ENCODE measurements around the gene SCN2A.
"Not testable (repeated sequence)": the region's sequence is repeated elsewhere in the genome, so short reads cannot be mapped to it uniquely, and the experiment has no call there.

Gene SCN2A

GRCh38 chr2:165248238-165248637, 9.0 kb downstream of the SCN2A start:
- H3K4me1 ChIP-seq = no peaks in the 10 kb centered on the region

GRCh38 chr2:165251366-165251765, 12.2 kb downstream of the SCN2A start:
- Histone ChIP-seq H3K4me1 (no peaks in the 10 kb centered on the region), H3K27ac (no peak overlapping the region), H3K4me2 (no peak overlapping the region), H3K4me3 (no peak overlapping the region), H3K27me3 (no peaks in the 10 kb centered on the region), H3K9ac (no peak overlapping the region), H3K36me3 (no peaks in the 10 kb centered on the region), H3K9me3 (no peaks in the 10 kb centered on the region), H4K20me1 (no peaks in the 10 kb centered on the region)
- no peak for TF ChIP-seq Cebpa-rat (IDR thresholded peaks at IDR 0.05)

More at GRCh38 chr2:165248238-165248637, 9.0 kb downstream of the SCN2A start:
- Histone ChIP-seq H3K9me3 (no peaks in the 10 kb centered on the region), H3K36me3 (no peaks in the 10 kb centered on the region), H3K4me3 (no peak overlapping the region), H3K9ac (no peak overlapping the region), H3K27ac (no peak overlapping the region), H3K27me3 (no peaks in the 10 kb centered on the region), H4K20me1 (no peaks in the 10 kb centered on the region), H3K4me2 (no peak overlapping the region)
- TF ChIP-seq Cebpa-rat (IDR thresholded peaks at IDR 0.05) = no peak

GRCh38 chr2:165253178-165253577, 14.0 kb downstream of the SCN2A start:
- Histone ChIP-seq H4K20me1 (no peaks in the 10 kb centered on the region), H3K4me3 (no peak overlapping the region), H3K4me1 (no peaks in the 10 kb centered on the region), H3K9ac (no peak overlapping the region), H3K4me2 (no peak overlapping the region), H3K27ac (no peak overlapping the region), H3K27me3 (no peaks in the 10 kb centered on the region), H3K36me3 (no peaks in the 10 kb centered on the region), H3K9me3 (no peaks in the 10 kb centered on the region)
- no peak for TF ChIP-seq Cebpa-rat (IDR thresholded peaks at IDR 0.05)

- H3K4me1 ChIP-seq = no peaks in the 10 kb centered on the region
- no peak overlapping the region for H3K4me2 ChIP-seq
- no peaks in the 10 kb centered on the region for H4K20me1 ChIP-seq
- no peak overlapping the region for H3K27ac ChIP-seq
- H3K27me3 ChIP-seq = no peaks in the 10 kb centered on the region
- H3K36me3 ChIP-seq = no peaks in the 10 kb centered on the region
- TF ChIP-seq Cebpa-rat (IDR thresholded peaks at IDR 0.05) = no peak
- no peaks in the 10 kb centered on the region for H3K9me3 ChIP-seq
- no peak overlapping the region for H3K9ac ChIP-seq
- H3K4me3 ChIP-seq = no peak overlapping the region
These were observed 17.4 kb downstream of the SCN2A start for GRCh38 chr2:165256618-165257017.

- H3K4me2 ChIP-seq, H3K4me1 ChIP-seq, H4K20me1 ChIP-seq, H3K27me3 ChIP-seq, H3K4me3 ChIP-seq, H3K27ac ChIP-seq, H3K9ac ChIP-seq, H3K9me3 ChIP-seq, H3K36me3 ChIP-seq: not testable (repeated sequence)
These were observed 21.1 kb downstream of the SCN2A start for GRCh38 chr2:165260347-165260746.

- no peak for TF ChIP-seq Cebpa-rat (IDR thresholded peaks at IDR 0.05)
- Histone ChIP-seq H3K9ac (no peak overlapping the region), H3K36me3 (no peaks in the 10 kb centered on the region), H3K4me2 (no peak overlapping the region), H4K20me1 (no peaks in the 10 kb centered on the region), H3K4me1 (no peaks in the 10 kb centered on the region), H3K4me3 (no peak overlapping the region), H3K27ac (no peak overlapping the region), H3K9me3 (no peaks in the 10 kb centered on the region), H3K27me3 (no peaks in the 10 kb centered on the region)
These were observed 29.5 kb downstream of the SCN2A start for GRCh38 chr2:165268754-165269153.

GRCh38 chr2:165273176-165273575, 34.0 kb downstream of the SCN2A start:
- Histone ChIP-seq H3K9me3 (no peaks in the 10 kb centered on the region), H4K20me1 (no peaks in the 10 kb centered on the region), H3K9ac (no peak overlapping the region), H3K4me1 (no peaks in the 10 kb centered on the region), H3K27ac (no peak overlapping the region), H3K4me2 (no peak overlapping the region), H3K36me3 (no peaks in the 10 kb centered on the region), H3K4me3 (no peak overlapping the region), H3K27me3 (no peaks in the 10 kb centered on the region)
- TF ChIP-seq Cebpa-rat (IDR thresholded peaks at IDR 0.05) = no peak

- TF ChIP-seq Cebpa-rat (IDR thresholded peaks at IDR 0.05) = no peak
- Histone ChIP-seq H3K4me2 (no peak overlapping the region), H3K9ac (no peak overlapping the region), H3K36me3 (no peaks in the 10 kb centered on the region), H4K20me1 (no peaks in the 10 kb centered on the region), H3K4me3 (no peak overlapping the region), H3K27me3 (no peaks in the 10 kb centered on the region), H3K9me3 (no peaks in the 10 kb centered on the region), H3K4me1 (no peaks in the 10 kb centered on the region), H3K27ac (no peak overlapping the region)
These were observed 35.5 kb downstream of the SCN2A start for GRCh38 chr2:165274698-165275097.

GRCh38 chr2:165275932-165276331, 36.7 kb downstream of the SCN2A start:
- Histone ChIP-seq H3K4me1 (no peaks in the 10 kb centered on the region), H3K9ac (no peak overlapping the region), H3K9me3 (no peaks in the 10 kb centered on the region), H3K27me3 (no peaks in the 10 kb centered on the region), H3K4me2 (no peak overlapping the region), H3K4me3 (no peak overlapping the region), H3K36me3 (no peaks in the 10 kb centered on the region), H4K20me1 (no peaks in the 10 kb centered on the region), H3K27ac (no peak overlapping the region)
- no peak for TF ChIP-seq Cebpa-rat (IDR thresholded peaks at IDR 0.05)

GRCh38 chr2:165277295-165277694, 38.1 kb downstream of the SCN2A start:
- H3K9me3 ChIP-seq = no peaks in the 10 kb centered on the region
- no peak overlapping the region for H3K27ac ChIP-seq
- H3K4me1 ChIP-seq = no peaks in the 10 kb centered on the region
- H4K20me1 ChIP-seq = no peaks in the 10 kb centered on the region
- no peaks in the 10 kb centered on the region for H3K27me3 ChIP-seq
- TF ChIP-seq Cebpa-rat (IDR thresholded peaks at IDR 0.05) = no peak
- no peaks in the 10 kb centered on the region for H3K36me3 ChIP-seq
- H3K4me3 ChIP-seq = no peak overlapping the region
- no peak overlapping the region for H3K9ac ChIP-seq
- no peak overlapping the region for H3K4me2 ChIP-seq

GRCh38 chr2:165277860-165278656, 38.8 kb downstream of the SCN2A start:
- H3K27ac ChIP-seq = no peak overlapping the region
- H3K27me3 ChIP-seq = no peaks in the 10 kb centered on the region
- no peak for TF ChIP-seq Cebpa-rat (IDR thresholded peaks at IDR 0.05)
- H3K4me2 ChIP-seq = no peak overlapping the region
- no peaks in the 10 kb centered on the region for H3K36me3 ChIP-seq
- no peak overlapping the region for H3K4me3 ChIP-seq
- no peak overlapping the region for H3K9ac ChIP-seq
- H4K20me1 ChIP-seq = no peaks in the 10 kb centered on the region
- H3K9me3 ChIP-seq = no peaks in the 10 kb centered on the region
- no peaks in the 10 kb centered on the region for H3K4me1 ChIP-seq
